ENCODE results near the gene ZNF652. TPM values are rescaled to one million over a fixed set of nuclear protein-coding genes. Genes with fewer than 3 reads are reported as not detected.
A peak's percentile ranks its signal among the peaks of the same experiment; 100 is the strongest.
"Not testable (repeated sequence)": the region's sequence is repeated elsewhere in the genome, so short reads cannot be mapped to it uniquely, and the experiment has no call there.

Gene ZNF652
- total RNA-seq, 4 donors from 2014 or later, result 58.8 to 124 (median 103) TPM

GRCh38 chr17:49287481-49287880, 74.6 kb downstream of the ZNF652 start:
- intact Hi-C loops (cut with DNase I; ENCODE audit: low total_unique reads), result no loop called here
- 96% methylated on average over 11 of the region's 11 CpGs for WGBS, 2 donors
- peak in 1 of 2 donors; percentile 76 for DNase-seq (ENCODE audit: low spot score in 2 of 2)
- TF ChIP-seq POLR2A (IDR thresholded peaks at IDR 0.05), result no peak
- TF ChIP-seq, protein P1, sequence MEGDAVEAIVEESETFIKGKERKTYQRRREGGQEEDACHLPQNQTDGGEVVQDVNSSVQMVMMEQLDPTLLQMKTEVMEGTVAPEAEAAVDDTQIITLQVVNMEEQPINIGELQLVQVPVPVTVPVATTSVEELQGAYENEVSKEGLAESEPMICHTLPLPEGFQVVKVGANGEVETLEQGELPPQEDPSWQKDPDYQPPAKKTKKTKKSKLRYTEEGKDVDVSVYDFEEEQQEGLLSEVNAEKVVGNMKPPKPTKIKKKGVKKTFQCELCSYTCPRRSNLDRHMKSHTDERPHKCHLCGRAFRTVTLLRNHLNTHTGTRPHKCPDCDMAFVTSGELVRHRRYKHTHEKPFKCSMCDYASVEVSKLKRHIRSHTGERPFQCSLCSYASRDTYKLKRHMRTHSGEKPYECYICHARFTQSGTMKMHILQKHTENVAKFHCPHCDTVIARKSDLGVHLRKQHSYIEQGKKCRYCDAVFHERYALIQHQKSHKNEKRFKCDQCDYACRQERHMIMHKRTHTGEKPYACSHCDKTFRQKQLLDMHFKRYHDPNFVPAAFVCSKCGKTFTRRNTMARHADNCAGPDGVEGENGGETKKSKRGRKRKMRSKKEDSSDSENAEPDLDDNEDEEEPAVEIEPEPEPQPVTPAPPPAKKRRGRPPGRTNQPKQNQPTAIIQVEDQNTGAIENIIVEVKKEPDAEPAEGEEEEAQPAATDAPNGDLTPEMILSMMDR (IDR thresholded peaks at IDR 0.05), result no peak
- no peak overlapping the region for H3K4me3 ChIP-seq (ENCODE audit: low read depth, poor library complexity, severe bottlenecking)

- WGBS, 2 donors, result 90 to 92% methylated on average over 22 to 23 of the region's 24 CpGs
- intact Hi-C loops (cut with DNase I; ENCODE audit: low total_unique reads); H3K4me3 ChIP-seq (ENCODE audit: low read depth, poor library complexity, severe bottlenecking): not testable (repeated sequence)
- DNase-seq (ENCODE audit: low spot score in 2 of 2), result peak in 1 of 2 donors; percentile 67
Observed at GRCh38 chr17:49286261-49286973, 75.6 kb downstream of the ZNF652 start.

DNA sequence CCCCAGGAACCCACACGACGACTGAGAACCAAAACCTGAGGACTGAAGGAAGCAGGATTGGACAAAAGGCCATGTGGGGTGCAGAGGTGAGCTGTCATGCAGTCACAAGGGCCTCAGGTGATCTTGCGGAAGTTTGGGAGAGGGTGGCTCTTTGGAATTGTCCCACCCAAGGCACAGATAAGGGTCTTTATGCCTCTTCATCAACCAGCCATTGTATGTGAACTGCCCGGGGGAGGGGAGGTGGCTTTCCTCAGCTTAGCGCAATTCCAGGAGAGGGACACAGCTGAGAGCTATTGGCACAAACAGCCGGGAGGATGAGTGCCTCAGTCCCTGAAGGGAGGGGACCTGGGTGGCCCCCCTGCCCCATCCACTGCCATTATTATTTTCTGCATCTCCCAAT, 76.3 kb downstream of the ZNF652 start:
- peak in 1 of 2 donors; percentile 23 for DNase-seq (ENCODE audit: low spot score in 2 of 2)
- TF ChIP-seq, protein P1 (IDR thresholded peaks at IDR 0.05), result no peak
- no peak for TF ChIP-seq POLR2A (IDR thresholded peaks at IDR 0.05)
- WGBS, 2 donors, result 73 to 78% methylated on average over 6 of the region's 6 CpGs
- no peak overlapping the region for H3K4me3 ChIP-seq (ENCODE audit: low read depth, poor library complexity, severe bottlenecking)
- intact Hi-C loops (cut with DNase I; ENCODE audit: low total_unique reads), result no loop called here

DNA sequence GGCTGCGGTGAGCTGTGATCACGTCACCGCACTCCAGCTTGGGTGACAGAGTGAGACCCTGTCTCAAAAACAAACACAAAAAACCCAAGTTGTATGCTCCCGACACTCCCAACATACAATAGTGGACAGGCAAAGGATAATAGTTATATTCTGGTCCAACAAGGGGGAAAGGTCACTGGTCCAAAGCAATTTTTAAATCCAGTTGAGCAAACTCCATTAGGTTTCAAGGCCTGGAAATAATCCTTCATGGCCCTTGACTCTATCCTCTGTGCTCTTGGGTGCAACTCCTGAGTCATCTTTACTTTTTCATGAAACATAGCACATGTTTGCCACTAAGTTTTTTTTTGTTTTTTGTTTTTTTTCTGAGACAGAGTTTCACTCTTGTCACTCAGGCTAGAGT, 81.1 kb downstream of the ZNF652 start:
- peak in 1 of 2 donors; percentile 40 for DNase-seq (ENCODE audit: low spot score in 2 of 2)
- no peak overlapping the region for H3K4me3 ChIP-seq (ENCODE audit: low read depth, poor library complexity, severe bottlenecking)
- WGBS, 2 donors, result 87 to 98% methylated on average over 4 of the region's 4 CpGs
- TF ChIP-seq, protein P1 (IDR thresholded peaks at IDR 0.05), result no peak
- no peak for TF ChIP-seq POLR2A (IDR thresholded peaks at IDR 0.05)
- intact Hi-C loops (cut with DNase I; ENCODE audit: low total_unique reads), result no loop called here

- WGBS, 2 donors, result 76 to 89% methylated on average over 5 of the region's 5 CpGs
- DNase-seq (ENCODE audit: low spot score in 2 of 2), result peak in 1 of 2 donors; percentile 63
- H3K4me3 ChIP-seq (ENCODE audit: low read depth, poor library complexity, severe bottlenecking), result no peak overlapping the region
- intact Hi-C loops (cut with DNase I; ENCODE audit: low total_unique reads), result no loop called here
- TF ChIP-seq, protein P1 (IDR thresholded peaks at IDR 0.05), result no peak
- no peak for TF ChIP-seq POLR2A (IDR thresholded peaks at IDR 0.05)
Observed at GRCh38 chr17:49280061-49280460, 82.0 kb downstream of the ZNF652 start.

DNA sequence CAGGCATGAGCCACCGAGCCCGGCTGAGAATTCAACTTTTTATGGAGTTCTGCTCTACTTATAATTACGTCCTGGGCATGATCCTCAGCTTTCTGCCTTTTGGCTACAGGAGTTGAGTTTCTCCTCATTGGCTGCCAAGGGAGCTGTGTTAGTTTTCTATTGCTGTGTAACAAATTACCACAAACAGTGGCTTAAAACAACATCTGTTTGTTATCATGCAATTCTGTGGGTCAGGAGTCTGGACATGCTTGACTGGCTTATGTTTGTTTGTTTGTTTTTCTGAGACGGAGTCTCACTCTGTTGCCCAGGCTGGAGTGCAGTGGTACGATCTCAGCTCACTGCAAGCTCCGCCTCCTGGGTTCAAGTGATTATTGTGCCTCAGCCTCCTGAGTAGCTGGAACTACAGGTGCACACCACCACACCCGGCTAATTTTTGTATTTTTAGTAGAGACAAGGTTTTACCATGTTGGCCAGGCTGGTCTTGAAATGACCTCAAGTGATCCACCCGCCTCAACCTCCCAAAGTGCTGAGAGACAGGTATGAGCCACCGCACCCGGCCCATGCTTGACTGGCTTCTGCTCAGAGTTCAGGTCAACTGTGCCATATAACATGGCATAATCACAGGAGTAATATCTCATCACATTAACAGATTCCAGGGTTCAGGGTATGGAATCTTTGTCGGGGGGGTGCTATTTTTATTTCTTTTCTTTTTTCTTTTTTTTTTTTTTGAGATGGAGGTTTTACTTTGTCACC, 82.6 kb downstream of the ZNF652 start:
- intact Hi-C loops (cut with DNase I; ENCODE audit: low total_unique reads); H3K4me3 ChIP-seq (ENCODE audit: low read depth, poor library complexity, severe bottlenecking): not testable (repeated sequence)
- 82 to 85% methylated on average over 11 of the region's 11 CpGs for WGBS, 2 donors
- DNase-seq (ENCODE audit: low spot score in 2 of 2), result peak in 1 of 2 donors; percentile 43

Measured in lower leg skin (tissue), 4 donors.